ENCODE measurements around the gene COL19A1.

- no peak for TF ChIP-seq CTCF (conservative IDR thresholded peaks at IDR 0.05; ENCODE audit: low read length)
- no peak for TF ChIP-seq EZH2phosphoT487 (IDR thresholded peaks at IDR 0.05; ENCODE audit: borderline replicate concordance)
Observed at GRCh38 chr6:70168681-70169377, 302.5 kb downstream of the COL19A1 start.

Data from Loucy (cell line).